RKO (cell line): Measurements from ENCODE around the gene BCL11B.
A peak's percentile ranks its signal among the peaks of the same experiment; 100 is the strongest.

Experiments used
- DNase-seq: peaks from one replicate; pipeline ENCODE4 v3.0.0-alpha.2; 2016; ENCODE audit warnings: low spot score

The BCL11B gene

GRCh38 chr14:99271951-99272631 is at the start of gene BCL11B:
BCL11B (minus strand) TSS chr14:99272197; CDS start chr14:99271218, 979 bp downstream.
- peak; percentile 87 for DNase-seq

GRCh38 chr14:99321236-99321925 is 49.4 kb upstream of the BCL11B start:
- no peak for DNase-seq

DNA sequence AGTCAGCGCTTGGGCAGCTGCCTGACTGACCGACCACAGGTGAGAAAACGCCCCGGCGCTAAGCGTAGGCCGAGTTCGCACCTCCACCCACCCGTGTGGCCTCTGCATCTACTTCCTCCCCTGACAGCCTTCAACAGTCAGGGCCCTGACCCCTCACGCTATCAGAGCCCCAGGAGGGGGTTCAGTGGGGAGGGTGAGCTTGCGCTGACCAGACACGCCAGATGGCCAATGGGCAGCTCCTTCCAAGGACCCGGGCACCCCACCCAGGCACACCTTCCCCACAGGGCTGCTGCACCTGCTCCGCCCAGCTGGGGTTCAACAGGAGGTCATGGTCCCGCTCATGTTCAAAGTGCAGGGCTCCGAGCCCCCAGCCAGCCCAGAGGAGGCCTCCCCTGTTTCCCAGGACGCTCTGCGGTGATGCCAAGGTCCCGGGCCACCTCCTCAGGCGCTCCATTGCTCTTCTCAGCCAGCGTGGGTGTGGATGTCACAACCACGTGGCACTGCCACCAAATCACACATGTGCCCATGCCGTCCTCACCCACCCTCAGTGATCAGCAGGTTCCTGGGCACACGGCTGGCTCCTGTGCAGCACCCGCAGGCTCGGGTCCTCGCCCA is 48.7 kb upstream of the BCL11B start:
- no peak for DNase-seq

- peak; percentile 43 for DNase-seq
Measured at GRCh38 chr14:99320105-99320572, 48.1 kb upstream of the BCL11B start.

DNA sequence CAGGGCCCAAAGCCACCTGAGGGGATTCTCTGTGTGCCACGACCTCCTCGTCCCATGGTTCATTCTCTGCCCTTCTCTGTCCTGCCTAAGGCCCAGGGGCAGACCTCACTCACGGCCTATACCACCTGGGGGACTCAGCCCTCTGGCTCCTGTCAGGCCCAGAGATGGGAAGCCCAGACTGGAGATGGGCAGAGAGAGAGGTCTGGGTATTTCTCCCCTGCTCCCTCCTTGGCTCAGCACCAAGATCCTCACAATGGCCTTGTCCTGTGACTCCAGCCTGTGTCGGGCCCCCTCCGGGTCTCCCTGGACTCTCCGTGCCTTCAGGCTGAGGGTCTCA is 46.9 kb upstream of the BCL11B start:
- DNase-seq: no peak

- DNase-seq: no peak
Measured at GRCh38 chr14:99318091-99318958, 46.3 kb upstream of the BCL11B start.

GRCh38 chr14:99317231-99318090 is 45.5 kb upstream of the BCL11B start:
- no peak for DNase-seq

DNA sequence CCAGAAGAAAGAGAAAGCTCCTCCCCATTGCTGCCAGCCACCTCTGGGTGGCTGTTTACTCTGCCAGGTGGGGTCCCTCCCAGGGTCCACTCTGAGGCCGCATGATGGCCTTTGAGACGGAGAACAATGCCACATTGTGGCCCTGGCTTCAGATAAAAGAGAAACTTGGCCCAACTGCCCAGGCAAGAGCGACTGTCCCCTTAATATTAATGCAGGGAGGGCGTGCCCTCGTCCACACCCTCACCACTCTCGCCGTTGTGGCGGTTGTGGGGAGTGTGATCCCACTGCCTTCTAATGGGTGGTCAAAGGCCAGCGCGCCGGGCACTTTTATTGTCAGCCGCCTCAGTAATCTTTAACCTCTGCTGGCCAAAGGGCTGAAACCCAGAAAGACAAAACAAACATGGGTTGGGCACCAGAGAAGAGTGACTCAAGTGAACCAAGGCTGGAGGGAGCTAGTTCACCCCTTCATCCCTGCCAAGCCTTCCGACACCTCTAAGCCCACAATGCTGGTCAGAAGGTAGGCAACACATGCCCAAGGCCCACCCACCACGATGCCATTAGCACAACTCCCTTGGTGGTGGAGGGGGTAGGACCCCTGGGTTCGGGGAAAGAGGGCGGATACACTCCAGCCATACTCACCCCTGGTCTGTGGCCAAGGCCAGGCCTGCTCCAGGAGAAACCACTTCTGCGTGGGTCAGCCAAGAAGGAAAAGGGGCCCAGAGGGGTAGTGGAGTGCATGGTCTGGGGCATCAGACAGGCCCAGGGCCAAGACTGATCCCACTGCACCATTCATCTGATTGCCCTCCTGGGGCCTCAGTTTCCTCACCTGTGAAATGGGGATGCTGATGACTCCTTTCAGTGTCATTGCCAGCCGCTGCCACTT is 44.5 kb upstream of the BCL11B start:
- no peak for DNase-seq

DNA sequence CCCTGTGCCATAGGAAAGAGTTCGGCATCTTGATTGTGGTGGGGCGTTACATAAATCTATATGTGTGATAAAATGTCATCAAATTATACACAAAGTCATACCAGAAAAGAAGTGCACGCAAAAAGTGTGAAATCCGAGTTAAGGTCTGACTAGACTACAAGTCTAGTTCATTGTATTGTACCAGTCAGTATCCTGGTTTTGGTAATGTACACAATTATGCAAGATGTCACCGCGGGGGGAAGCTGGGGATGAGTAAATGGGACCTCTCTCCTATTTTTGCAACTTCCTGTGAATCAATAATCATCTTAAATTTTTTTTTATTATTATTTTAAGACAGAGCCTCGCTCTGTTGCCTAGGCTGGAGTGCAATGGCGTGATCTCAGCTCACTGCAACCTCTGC is 43.2 kb upstream of the BCL11B start:
- DNase-seq: no peak

DNA sequence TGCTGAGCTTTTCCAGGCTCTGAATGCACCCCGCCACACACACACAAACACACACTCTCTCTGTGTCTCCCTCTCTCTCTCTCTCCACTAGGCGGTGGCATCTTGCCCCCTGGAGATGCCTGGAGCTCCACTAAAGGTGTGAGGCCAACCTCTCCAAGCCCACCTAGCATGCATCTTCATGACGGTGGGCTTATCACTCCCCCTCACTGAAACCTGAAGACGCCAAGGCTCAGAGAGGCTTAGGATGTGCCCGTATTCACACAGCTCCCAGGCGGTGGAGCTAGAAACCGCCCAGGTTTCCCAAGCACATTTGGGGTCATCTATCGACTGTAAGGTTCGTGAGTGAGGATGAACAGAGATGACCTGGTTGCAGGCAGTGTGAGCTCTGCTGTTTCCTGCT is 42.6 kb upstream of the BCL11B start:
- DNase-seq: no peak

DNA sequence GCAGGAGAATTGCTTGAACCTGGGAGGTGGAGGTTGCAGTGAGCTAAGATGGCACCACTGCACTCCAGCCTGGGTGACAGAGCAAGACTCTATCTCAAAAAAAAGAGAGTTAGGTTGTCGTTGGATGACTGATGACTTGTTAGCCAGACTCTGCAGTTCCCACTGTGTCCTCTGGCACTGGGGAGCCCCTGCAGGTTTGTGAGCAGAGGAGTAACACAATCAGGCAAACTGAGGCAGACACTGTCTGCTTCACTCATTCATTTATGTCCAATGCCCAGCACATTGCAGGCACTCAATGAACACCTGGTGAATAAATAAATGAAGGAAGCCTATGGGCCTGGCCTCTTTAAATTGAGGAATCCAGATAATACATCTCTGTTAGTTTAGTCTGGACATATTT is 41.2 kb upstream of the BCL11B start:
- DNase-seq: no peak

DNA sequence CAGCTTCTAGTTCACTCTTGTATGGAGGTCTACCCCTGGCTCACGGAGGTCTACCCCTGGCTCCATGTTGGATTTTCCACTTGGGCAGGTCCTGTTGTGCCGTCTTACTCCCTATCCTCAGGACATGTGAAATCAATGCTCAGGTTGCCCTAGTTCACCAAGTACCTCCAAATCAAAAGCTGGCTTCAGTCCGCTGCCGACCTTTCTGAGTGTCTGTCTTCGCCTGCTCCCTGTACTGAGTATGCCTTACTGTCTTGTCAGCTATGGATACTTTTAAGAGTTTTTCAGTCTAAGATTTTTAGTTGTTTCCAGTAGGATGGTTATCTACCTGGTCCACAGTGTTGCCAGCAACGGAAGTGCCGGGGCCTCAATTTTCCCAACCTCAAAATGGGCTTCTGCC is 40.1 kb upstream of the BCL11B start:
- no peak for DNase-seq

DNA sequence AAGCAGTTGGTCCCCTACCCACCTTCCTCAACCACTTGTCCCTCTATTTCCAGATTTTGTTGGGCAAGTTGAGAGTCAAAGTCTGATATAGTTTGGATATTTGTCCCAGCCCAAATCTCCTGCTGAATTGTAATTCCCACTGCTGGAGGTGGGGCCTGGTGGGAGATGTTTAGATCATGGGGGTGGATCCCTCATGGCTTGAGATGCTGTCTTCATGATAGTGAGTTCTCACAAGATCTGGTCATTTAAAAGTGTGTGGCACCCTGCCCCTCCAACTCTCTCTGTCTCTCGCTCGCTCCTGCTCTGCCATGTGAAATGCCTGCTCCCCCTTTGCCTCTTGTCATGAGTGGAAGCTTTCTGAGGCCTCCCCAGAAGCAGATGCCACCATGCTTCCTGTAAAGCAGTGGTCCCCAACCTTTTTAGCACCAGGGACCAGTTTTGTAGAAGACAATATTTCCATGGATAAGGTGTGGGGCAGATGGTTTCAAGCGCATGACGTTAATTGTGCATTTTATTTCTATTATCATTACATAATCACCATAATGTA is 37.3 kb upstream of the BCL11B start:
- no peak for DNase-seq

GRCh38 chr14:99304208-99304607 is 32.2 kb upstream of the BCL11B start:
- DNase-seq: no peak

DNA sequence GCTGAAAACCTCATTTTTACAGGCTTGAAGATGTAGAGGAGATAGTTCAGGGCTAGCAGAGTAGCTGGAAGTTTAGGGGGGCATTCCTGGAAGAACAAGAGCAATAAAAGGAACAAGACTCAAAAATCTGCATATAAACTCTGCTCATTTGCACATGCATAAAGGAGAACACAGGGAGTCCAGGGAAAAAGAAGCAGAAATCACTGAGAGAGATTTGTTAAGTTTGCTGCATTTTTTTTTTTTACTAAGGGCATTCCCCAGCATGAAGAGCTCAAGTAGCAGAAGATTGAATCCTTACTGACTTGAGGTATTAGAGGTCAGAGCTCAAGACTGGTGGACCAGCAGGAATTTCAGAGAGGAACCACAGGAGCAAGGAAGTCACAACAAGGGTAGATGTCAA is 28.2 kb upstream of the BCL11B start:
- DNase-seq: no peak

DNA sequence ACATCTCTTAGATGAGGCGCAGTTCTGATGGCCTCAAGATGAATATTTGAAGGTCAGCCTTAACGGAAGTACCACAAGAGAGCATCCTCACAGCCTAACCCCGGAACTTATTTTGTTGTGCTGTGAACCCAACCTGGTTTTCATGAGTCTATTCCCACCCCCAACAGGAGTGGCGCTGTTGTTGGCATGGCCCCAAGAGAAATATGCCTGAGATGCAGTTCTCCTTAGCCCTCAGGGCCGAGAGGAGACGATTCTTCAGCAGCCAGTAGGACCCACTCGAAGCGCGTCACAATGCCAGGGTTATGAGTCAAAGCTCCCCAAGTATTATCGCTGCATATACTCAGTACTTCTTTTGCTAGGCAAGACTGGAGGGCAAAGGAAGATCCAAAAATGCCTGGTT is 24.5 kb upstream of the BCL11B start:
- no peak for DNase-seq

DNA sequence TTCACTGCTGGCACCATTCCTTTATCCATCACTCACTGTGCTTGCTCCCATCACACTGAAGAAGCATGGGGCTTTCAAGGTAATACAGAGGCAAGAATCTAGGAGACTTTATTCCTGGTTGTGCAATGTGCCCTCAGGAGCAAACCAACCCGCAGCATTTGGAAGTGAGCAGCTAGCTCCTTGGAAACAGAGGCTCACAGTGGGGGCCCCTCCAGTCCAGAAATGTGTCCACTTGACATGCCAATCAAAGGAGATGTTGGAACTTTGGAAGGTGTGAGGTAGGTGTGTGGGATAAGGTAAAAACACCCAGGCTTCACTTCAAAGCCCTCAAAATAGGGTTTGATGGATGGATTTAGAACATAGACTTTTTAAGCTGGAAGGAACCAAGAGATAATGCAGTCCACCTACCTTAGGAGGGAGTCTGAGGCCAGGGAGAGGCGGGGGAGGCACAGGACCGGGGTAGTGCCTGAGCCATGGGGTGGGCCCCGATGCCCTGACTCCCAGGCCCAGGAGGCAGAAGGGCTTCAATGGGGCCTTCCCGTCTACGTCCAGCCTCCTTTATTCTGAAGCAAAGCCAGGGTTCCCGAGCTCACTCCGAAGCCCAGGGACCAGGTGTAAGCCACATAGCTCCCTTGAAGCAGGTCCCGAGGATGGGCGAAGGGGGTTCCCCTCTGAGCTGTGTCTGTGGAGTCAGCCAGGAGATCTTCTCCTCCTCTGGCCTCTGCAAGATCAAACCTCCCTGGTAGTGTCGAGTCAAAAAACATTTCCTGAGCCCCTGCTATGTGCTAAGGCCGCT is 17.6 kb upstream of the BCL11B start:
- no peak for DNase-seq

GRCh38 chr14:99288948-99289347 is 17.0 kb upstream of the BCL11B start:
- DNase-seq: no peak

- no peak for DNase-seq
Measured at GRCh38 chr14:99287269-99287942, 15.4 kb upstream of the BCL11B start.
